HepG2 (cell line): ENCODE data around the gene DUSP16. TPM values are rescaled to one million over a fixed set of nuclear protein-coding genes. Genes with fewer than 3 reads are reported as not detected.

Experiments
- ATAC-seq: fragments of 200-7000 bp; cut with Tn5 transposase; 3 replicates; pipeline ENCODE4 v1.9.1; 2020; ENCODE audit warnings: mild to moderate bottlenecking, moderate library complexity
- BruUV-seq: library from RNA; stranded (reverse); fragments of 400-500 nt; replicated peaks from 2 replicates; lab custom pipeline; 2021; lab: Mats Ljungman, UMichigan
- CTCF ChIA-PET: fragments of 300-600 bp; formaldehyde crosslinking; extraction: SDS; loops from one replicate; lab custom pipeline; 2021; ENCODE audit warnings: low total read pairs, inconsistent platforms, low intra/inter-chr PET ratio; lab: Yijun Ruan, JAX
- POLR2A ChIA-PET: fragments of 350-600 bp; sonication (Branson Sonifier 250); formaldehyde crosslinking; loops from one replicate; lab custom pipeline; 2020; ENCODE audit warnings: antibody characterized with exemption, inconsistent platforms; lab: Yijun Ruan, JAX
- DNase-seq: peaks from one replicate; pipeline ENCODE4 v3.0.0-alpha.2; 2015; ENCODE audit warnings: low spot score
- FAIRE-seq: peaks from 3 replicates; lab custom pipeline; 2011; peaks lifted over from hg19 to GRCh38; lab: Jason Lieb, UNC
- H2AFZ ChIP-seq: one replicate; pipeline ENCODE4 v1.6.1; 2011; ENCODE audit warnings: low read length, inconsistent platforms
- H3K27ac ChIP-seq: fragments of 300-600 bp; 3 replicates; pipeline ENCODE4 v1.8.0; 2011; ENCODE audit warnings: mixed run types, mild to moderate bottlenecking, mixed read lengths, low read length, inconsistent platforms; ENCODE audit not compliant: insufficient read depth; ENCODE audit errors: extremely low read length
- H3K27me3 ChIP-seq, 2 experiments: fragments of 200-600 bp in 1 of 2; 2 replicates in 1 of 2; 3 replicates in 1 of 2; pipeline versions ENCODE4 v1.6.0 to v1.8.0; 2011; ENCODE audit warnings: low read length in 2 of 2, mild to moderate bottlenecking in 2 of 2, moderate library complexity in 2 of 2, inconsistent platforms in 1 of 2; ENCODE audit not compliant: insufficient read depth in 2 of 2, control insufficient read depth in 1 of 2
- H3K36me3 ChIP-seq, 2 experiments: fragments of 200-600 bp in 1 of 2; replicated peaks in 1 of 2; 2 replicates in 1 of 2; 3 replicates in 1 of 2; pipeline versions ENCODE4 v1.5.1 to v1.8.0; 2011; ENCODE audit warnings: low read length in 2 of 2, inconsistent platforms in 1 of 2; ENCODE audit not compliant: insufficient read depth in 2 of 2, control insufficient read depth in 1 of 2
- H3K4me1 ChIP-seq: 2 replicates; pipeline ENCODE4 v1.5.1; 2012; ENCODE audit warnings: low read length, inconsistent platforms; ENCODE audit not compliant: insufficient read depth
- H3K4me2 ChIP-seq: 2 replicates; pipeline ENCODE4 v1.6.0; 2011; ENCODE audit warnings: low read depth, low read length, inconsistent platforms
- H3K4me3 ChIP-seq, 3 experiments: fragments of 200-600 bp in 1 of 3; sonication (generic), shearing (Covaris generic) in 1 of 3; replicated peaks in 1 of 3; 2 replicates each; pipeline ENCODE4 v1.5.1; 2011 to 2016; ENCODE audit warnings: low read length in 3 of 3, inconsistent platforms in 2 of 3, low read depth in 2 of 3, mild to moderate bottlenecking in 2 of 3, control low read depth in 1 of 3, mixed read lengths in 1 of 3; ENCODE audit not compliant: insufficient read depth in 1 of 3
- H3K79me2 ChIP-seq: one replicate; pipeline ENCODE4 v1.6.1; 2011; ENCODE audit warnings: low read length, inconsistent platforms; ENCODE audit not compliant: insufficient read depth
- H3K9ac ChIP-seq: 2 replicates; pipeline ENCODE4 v1.6.0; 2011; ENCODE audit warnings: mild to moderate bottlenecking, low read depth, low read length, inconsistent platforms; ENCODE audit not compliant: insufficient read depth
- H3K9me3 ChIP-seq: 2 replicates; pipeline ENCODE4 v1.5.1; 2012; ENCODE audit warnings: mild to moderate bottlenecking, low read length
- H4K20me1 ChIP-seq: 2 replicates; pipeline ENCODE4 v1.6.0; 2011; ENCODE audit warnings: inconsistent platforms, mild to moderate bottlenecking, low read length, moderate library complexity; ENCODE audit not compliant: insufficient read depth
- ARHGAP35 ChIP-seq: sonication (generic); formaldehyde crosslinking; IDR thresholded peaks from 2 replicates; pipeline ENCODE4 v1.9.0; 2022; ENCODE audit warnings: mild to moderate bottlenecking, inconsistent platforms, moderate library complexity, missing genetic modification reagents, borderline replicate concordance
- PRDM15 ChIP-seq: sonication (generic); formaldehyde crosslinking; IDR thresholded peaks from 2 replicates; pipeline ENCODE4 v1.4.0; 2020; ENCODE audit warnings: missing genetic modification reagents
- RBM22 ChIP-seq: fragments of 200-400 bp; formaldehyde crosslinking; optimal IDR thresholded peaks from 2 replicates; pipeline ENCODE3; 2017; ENCODE audit warnings: mild to moderate bottlenecking, low read length, moderate library complexity
- ZNF121 ChIP-seq: sonication (generic); formaldehyde crosslinking; IDR thresholded peaks from 2 replicates; pipeline ENCODE4 v1.5.0; 2020; ENCODE audit warnings: mild to moderate bottlenecking, missing genetic modification reagents
- ZNF430 ChIP-seq: sonication (generic); formaldehyde crosslinking; IDR thresholded peaks from 2 replicates; pipeline ENCODE4 v1.9.0; 2021; ENCODE audit warnings: mild to moderate bottlenecking, missing genetic modification reagents
- ZNF441 ChIP-seq: sonication (generic); formaldehyde crosslinking; IDR thresholded peaks from 2 replicates; pipeline ENCODE4 v1.7.0; 2021; ENCODE audit warnings: missing genetic modification reagents, borderline replicate concordance
- ZNF577 ChIP-seq: sonication (generic); formaldehyde crosslinking; IDR thresholded peaks from 2 replicates; pipeline ENCODE4 v1.4.0; 2020; ENCODE audit warnings: mild to moderate bottlenecking, low read depth, missing genetic modification reagents, borderline replicate concordance
- WGBS: methylation state at CpG from one replicate; pipeline ENCODE4 v1.1.6; 2017; ENCODE audit warnings: low lambda C conversion rate; 5-methylcytosine and 5-hydroxymethylcytosine counted together
- in situ Hi-C: cut with HindIII; loops from 2 replicates; pipeline ENCODE4 v1.10.0; 2017; ENCODE audit warnings: low pct_unique_long_range_greater_than_20kb; ENCODE audit not compliant: extremely low pct_ligation_motif_present
- intact Hi-C: fragments of 100-400 bp; cut with micrococcal nuclease; formaldehyde crosslinking; loops from one replicate; pipeline ENCODE4 v1.10.0; 2022; ENCODE audit not compliant: unreplicated experiment
- polyA plus RNA-seq, 8 experiments: library from polyadenylated mRNA; depleted of rRNA in 3 of 8; stranded (reverse) in 7 of 8; unstranded in 1 of 8; fragments of >200 nt; fragmentation: Illumina TruSeq in 4 of 8; extraction: Trizol in 4 of 8; gene quantifications; 2 replicates each; pipeline versions ENCODE4 v1.2.1 to v1.2.3, GENCODE V29; 2011 to 2016; ENCODE audit warnings: low read depth in 4 of 8, missing spikeins in 1 of 8, mixed read lengths in 1 of 8; ENCODE audit not compliant: insufficient read depth in 1 of 8
- total RNA-seq, 5 experiments: library from RNA; depleted of rRNA; stranded (reverse); fragments of >200 nt; fragmentation: Illumina TruSeq; extraction: Trizol; gene quantifications; 2 replicates each; pipeline ENCODE4 v1.2.3, GENCODE V29; 2016; ENCODE audit warnings: low read depth in 1 of 5

DUSP16 gene
- total and polyA plus RNA-seq, 2 of the 13 experiments (the other 11 are each of a cell fraction or from before 2014, with no cell fraction given) = 45.7 to 46.6 TPM

GRCh38 chr12:12481631-12482030 lies 81.0 kb downstream of the DUSP16 start:
- Histone ChIP-seq H3K9ac (no peak overlapping the region), H3K4me3 (no peak overlapping the region), H2AFZ (no peak overlapping the region), H3K4me1 (peaks cover 8% of the 10 kb centered on the region), H3K27ac (no peak overlapping the region), H3K79me2 (peaks cover 7% of the 10 kb centered on the region), H3K27me3 (no peaks in the 10 kb centered on the region), H4K20me1 (no peaks in the 10 kb centered on the region), H3K36me3 (peaks cover 37 to 80% of the 10 kb centered on the region in 2 experiments)
- in situ Hi-C loops = no loop called here
- ATAC-seq = no peak
- DNase-seq = no peak
- intact Hi-C loops = no loop called here
- WGBS = 88% methylated on average over 2 of the region's 2 CpGs
- FAIRE-seq = no peak
- POLR2A ChIA-PET = no interaction called here
- no TSS peak for BruUV-seq
- CTCF ChIA-PET = no interaction called here
- no peak for TF ChIP-seq PRDM15 (CRISPR knock-in tag)
- no peak for TF ChIP-seq ZNF430 (CRISPR knock-in tag)
- no peak for TF ChIP-seq ZNF121 (CRISPR knock-in tag)
- TF ChIP-seq RBM22 = peak; percentile 42
- TF ChIP-seq ZNF441 = no peak
- no peak for TF ChIP-seq ARHGAP35 (CRISPR knock-in tag)
- TF ChIP-seq ZNF577 (CRISPR knock-in tag) = no peak
- TF ChIP-seq, all 625 proteins: peak for 1
- H3K9me3 ChIP-seq = no peaks in the 10 kb centered on the region
- H3K4me2 ChIP-seq = no peak overlapping the region
